Ishikawa (cell line): ENCODE data around the gene OR4E1.

ENCODE experiments used
- CEBPB ChIP-seq: IDR thresholded peaks from 2 replicates; pipeline ENCODE4 v1.6.1; 2012
- CREB1 ChIP-seq: IDR thresholded peaks from 2 replicates; pipeline ENCODE4 v1.6.1; 2012; ENCODE audit warnings: low read depth
- EGR1 ChIP-seq: IDR thresholded peaks from 2 replicates; pipeline ENCODE4 v1.6.1; 2012
- EP300 ChIP-seq: IDR thresholded peaks from 2 replicates; pipeline ENCODE4 v1.6.1; 2012; ENCODE audit warnings: borderline replicate concordance
- FOXM1 ChIP-seq: IDR thresholded peaks from 2 replicates; pipeline ENCODE4 v1.6.1; 2012; ENCODE audit warnings: low read depth, borderline replicate concordance
- NFIC ChIP-seq: IDR thresholded peaks from 2 replicates; pipeline ENCODE4 v1.6.1; 2012
- RAD21 ChIP-seq: IDR thresholded peaks from 2 replicates; pipeline ENCODE4 v1.6.1; 2012; ENCODE audit warnings: low read depth
- TAF1 ChIP-seq: IDR thresholded peaks from 2 replicates; pipeline ENCODE4 v1.6.1; 2012; ENCODE audit warnings: low read depth, mild to moderate bottlenecking
- TCF12 ChIP-seq: IDR thresholded peaks from 2 replicates; pipeline ENCODE4 v1.6.1; 2012; ENCODE audit warnings: low read depth
- TEAD4 ChIP-seq: IDR thresholded peaks from 2 replicates; pipeline ENCODE4 v1.6.1; 2012
- YY1 ChIP-seq: IDR thresholded peaks from 2 replicates; pipeline ENCODE4 v1.6.1; 2012; ENCODE audit warnings: low read depth
- ZBTB7A ChIP-seq: IDR thresholded peaks from 2 replicates; pipeline ENCODE4 v1.6.1; 2012; ENCODE audit warnings: low read depth
- TF ChIP-seq, protein P1 (sequence below): IDR thresholded peaks from 2 replicates; pipeline ENCODE4 v1.6.1; 2012
- TF ChIP-seq, protein P2 (sequence below): IDR thresholded peaks from 2 replicates; pipeline ENCODE4 v1.6.1; 2012; ENCODE audit warnings: low read depth, mild to moderate bottlenecking
- TF ChIP-seq, protein P3 (sequence below): IDR thresholded peaks from 2 replicates; pipeline ENCODE4 v1.6.1; 2012

Gene OR4E1

DNA sequence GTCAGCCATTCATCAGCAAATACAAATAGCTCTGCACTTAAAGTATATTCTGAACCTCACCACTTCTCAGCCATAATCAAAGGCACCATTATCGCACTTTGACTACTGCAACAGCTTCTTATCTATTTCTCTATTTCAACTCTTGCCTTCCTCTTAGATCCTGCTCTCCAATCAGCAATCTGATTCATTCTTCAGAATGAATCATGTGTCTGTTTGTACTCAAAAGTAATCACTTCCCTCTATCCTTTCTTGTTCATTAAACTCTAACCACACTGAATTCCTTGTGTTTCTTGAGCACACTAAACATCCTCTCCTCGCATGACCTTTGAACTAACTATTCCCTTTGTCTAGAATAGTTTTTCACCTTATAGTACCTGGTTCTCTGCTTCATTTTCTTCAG, 12.8 kb upstream of the OR4E1 start:
- no peak for TF ChIP-seq EP300
- TF ChIP-seq NFIC = no peak
- no peak for TF ChIP-seq RAD21
- TF ChIP-seq, protein P1, sequence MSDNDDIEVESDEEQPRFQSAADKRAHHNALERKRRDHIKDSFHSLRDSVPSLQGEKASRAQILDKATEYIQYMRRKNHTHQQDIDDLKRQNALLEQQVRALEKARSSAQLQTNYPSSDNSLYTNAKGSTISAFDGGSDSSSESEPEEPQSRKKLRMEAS = no peak
- no peak for TF ChIP-seq FOXM1
- TF ChIP-seq, protein P2, sequence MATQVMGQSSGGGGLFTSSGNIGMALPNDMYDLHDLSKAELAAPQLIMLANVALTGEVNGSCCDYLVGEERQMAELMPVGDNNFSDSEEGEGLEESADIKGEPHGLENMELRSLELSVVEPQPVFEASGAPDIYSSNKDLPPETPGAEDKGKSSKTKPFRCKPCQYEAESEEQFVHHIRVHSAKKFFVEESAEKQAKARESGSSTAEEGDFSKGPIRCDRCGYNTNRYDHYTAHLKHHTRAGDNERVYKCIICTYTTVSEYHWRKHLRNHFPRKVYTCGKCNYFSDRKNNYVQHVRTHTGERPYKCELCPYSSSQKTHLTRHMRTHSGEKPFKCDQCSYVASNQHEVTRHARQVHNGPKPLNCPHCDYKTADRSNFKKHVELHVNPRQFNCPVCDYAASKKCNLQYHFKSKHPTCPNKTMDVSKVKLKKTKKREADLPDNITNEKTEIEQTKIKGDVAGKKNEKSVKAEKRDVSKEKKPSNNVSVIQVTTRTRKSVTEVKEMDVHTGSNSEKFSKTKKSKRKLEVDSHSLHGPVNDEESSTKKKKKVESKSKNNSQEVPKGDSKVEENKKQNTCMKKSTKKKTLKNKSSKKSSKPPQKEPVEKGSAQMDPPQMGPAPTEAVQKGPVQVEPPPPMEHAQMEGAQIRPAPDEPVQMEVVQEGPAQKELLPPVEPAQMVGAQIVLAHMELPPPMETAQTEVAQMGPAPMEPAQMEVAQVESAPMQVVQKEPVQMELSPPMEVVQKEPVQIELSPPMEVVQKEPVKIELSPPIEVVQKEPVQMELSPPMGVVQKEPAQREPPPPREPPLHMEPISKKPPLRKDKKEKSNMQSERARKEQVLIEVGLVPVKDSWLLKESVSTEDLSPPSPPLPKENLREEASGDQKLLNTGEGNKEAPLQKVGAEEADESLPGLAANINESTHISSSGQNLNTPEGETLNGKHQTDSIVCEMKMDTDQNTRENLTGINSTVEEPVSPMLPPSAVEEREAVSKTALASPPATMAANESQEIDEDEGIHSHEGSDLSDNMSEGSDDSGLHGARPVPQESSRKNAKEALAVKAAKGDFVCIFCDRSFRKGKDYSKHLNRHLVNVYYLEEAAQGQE = no peak
- TF ChIP-seq, protein P3, sequence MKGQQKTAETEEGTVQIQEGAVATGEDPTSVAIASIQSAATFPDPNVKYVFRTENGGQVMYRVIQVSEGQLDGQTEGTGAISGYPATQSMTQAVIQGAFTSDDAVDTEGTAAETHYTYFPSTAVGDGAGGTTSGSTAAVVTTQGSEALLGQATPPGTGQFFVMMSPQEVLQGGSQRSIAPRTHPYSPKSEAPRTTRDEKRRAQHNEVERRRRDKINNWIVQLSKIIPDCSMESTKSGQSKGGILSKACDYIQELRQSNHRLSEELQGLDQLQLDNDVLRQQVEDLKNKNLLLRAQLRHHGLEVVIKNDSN = no peak
- no peak for TF ChIP-seq EGR1
- no peak for TF ChIP-seq TCF12
- no peak for TF ChIP-seq CEBPB
- no peak for TF ChIP-seq ZBTB7A
- TF ChIP-seq CREB1 = no peak
- TF ChIP-seq TAF1 = no peak

DNA sequence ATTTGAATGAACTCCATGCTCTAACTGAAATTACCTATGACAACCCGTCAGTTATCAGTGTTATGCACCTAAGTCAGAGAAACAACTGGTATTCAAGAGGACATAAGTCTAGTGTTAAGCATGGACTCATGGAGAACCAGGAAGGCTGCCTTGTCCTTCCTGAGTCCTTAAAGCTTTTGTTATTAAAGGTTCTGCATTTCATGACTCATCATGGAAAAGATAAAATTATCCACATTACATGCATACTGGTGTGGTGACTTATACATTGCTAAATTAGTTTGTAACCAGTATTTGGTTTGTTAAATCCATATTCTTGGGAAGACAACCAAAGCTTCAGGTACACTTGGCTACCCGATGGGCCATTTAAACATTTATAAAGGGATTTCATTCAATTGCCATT, 6.5 kb upstream of the OR4E1 start:
- TF ChIP-seq, protein P1 = no peak
- no peak for TF ChIP-seq TEAD4
- TF ChIP-seq, protein P2 = no peak
- TF ChIP-seq ZBTB7A = no peak
- TF ChIP-seq TCF12 = no peak
- TF ChIP-seq YY1 = no peak
- no peak for TF ChIP-seq CREB1
- no peak for TF ChIP-seq EGR1
- no peak for TF ChIP-seq FOXM1
- no peak for TF ChIP-seq EP300
- TF ChIP-seq NFIC = no peak

DNA sequence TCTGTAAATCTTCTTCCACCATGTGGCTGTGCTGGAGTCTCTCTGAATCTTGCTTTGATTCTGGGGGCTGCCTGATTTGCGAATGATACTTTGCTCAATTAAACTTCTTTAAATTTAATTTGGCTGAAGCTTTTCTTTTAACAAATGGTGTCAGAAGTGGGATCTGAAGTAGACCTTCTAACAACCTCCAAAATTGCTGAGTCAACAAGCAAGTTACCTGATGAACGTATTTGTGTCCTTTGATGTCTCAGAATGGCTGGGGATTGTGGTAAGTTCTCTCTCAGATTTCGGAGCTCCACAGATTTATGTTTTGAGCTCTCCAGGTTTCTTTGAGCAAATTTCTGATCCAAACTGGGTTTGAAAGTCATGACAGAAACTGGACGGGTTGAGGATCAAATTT, 1.9 kb upstream of the OR4E1 start:
- no peak for TF ChIP-seq TAF1
- no peak for TF ChIP-seq ZBTB7A
- no peak for TF ChIP-seq TEAD4
- TF ChIP-seq EP300 = no peak
- TF ChIP-seq TCF12 = no peak
- no peak for TF ChIP-seq EGR1
- no peak for TF ChIP-seq FOXM1
- no peak for TF ChIP-seq RAD21
- TF ChIP-seq, protein P2 = no peak
- TF ChIP-seq, protein P3 = no peak
- TF ChIP-seq, protein P1 = no peak
- no peak for TF ChIP-seq CREB1
- TF ChIP-seq NFIC = no peak
- no peak for TF ChIP-seq CEBPB
- no peak for TF ChIP-seq YY1

DNA sequence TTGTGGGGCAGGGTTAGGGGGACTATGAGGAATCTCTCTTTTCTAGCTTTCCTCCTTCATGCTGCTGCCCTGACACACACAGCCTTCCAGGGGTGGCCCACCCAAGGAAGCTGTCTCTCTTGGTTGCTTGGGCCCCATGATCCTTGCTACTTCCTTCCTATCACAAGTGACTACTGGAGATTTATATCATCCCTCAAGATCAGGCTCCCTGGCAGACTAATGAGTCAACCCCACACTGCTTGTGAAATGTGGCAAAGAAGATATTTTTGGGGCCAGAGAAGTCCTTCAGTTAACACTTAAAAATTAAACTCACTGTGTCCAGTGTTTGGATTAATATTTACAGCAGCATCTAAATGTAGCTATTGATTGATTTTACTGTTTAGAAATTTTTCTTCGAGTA, 1.5 kb downstream of the OR4E1 start:
- no peak for TF ChIP-seq CEBPB
- TF ChIP-seq FOXM1 = no peak
- TF ChIP-seq, protein P3 = no peak
- no peak for TF ChIP-seq EP300
- TF ChIP-seq NFIC = no peak
- TF ChIP-seq, protein P2 = no peak
- TF ChIP-seq YY1 = no peak
- TF ChIP-seq TEAD4 = no peak
- TF ChIP-seq RAD21 = no peak
- TF ChIP-seq, protein P1 = no peak
- TF ChIP-seq EGR1 = no peak
